ENCODE measurements around the gene ANO3.

- TF ChIP-seq CTCF (IDR thresholded peaks at IDR 0.05) (no peak), POLR2A (IDR thresholded peaks at IDR 0.05) (no peak)
Measured at GRCh38 chr11:26626346-26626745, 294.4 kb downstream of the ANO3 start.
